Loucy (cell line): ENCODE measurements around the gene IWS1.

ENCODE experiments used
- EZH2phosphoT487 ChIP-seq: fragments of 200-600 bp; IDR thresholded peaks from 2 replicates; pipeline ENCODE4 v1.6.1; 2018; ENCODE audit warnings: antibody characterized with exemption, mild to moderate bottlenecking, moderate library complexity, borderline replicate concordance
- TF ChIP-seq, protein P1 (sequence below): fragments of 200-600 bp; sonication (generic); conservative IDR thresholded peaks from 2 replicates; pipeline ENCODE4 v1.5.1; 2014; ENCODE audit warnings: mild to moderate bottlenecking, antibody characterized with exemption, low read length

DNA sequence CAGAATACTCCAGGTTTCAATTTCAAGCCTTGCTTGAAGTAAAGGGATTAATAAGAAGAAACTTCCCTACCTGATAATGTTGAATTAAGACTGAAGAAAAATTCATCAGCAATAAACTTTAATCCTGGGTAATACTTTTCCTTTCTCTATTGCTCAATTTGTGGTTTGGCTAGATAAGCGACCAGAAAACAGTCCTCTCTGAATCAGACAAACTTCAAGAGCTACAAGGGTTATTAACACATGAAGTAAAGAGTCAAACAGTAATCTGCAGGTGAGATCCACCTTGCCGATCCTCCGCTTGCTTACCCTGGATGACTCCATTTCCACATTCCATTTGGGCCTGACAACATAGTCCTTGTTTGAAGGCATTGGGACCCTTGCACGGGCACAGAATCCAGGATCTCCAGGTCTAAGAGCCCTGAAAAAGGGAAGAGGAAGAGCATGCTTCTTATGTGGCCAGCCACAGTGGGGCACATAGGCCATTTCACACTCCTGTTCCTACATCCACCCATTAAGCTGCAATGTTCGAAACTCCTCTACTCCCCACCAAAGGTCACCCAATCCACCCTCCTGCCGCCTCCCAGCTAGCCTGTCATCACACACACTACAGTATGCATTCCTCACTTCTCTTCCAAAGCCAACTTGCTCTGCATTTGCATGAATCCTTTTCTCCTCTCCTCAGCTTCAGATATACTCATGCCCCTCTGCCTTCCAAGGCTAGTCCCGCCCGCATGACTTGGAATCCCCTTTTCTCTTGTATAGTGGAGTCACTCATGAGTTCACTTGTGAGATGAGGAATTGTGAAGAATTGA lies 39.8 kb downstream of the IWS1 start:
- TF ChIP-seq, protein P1, sequence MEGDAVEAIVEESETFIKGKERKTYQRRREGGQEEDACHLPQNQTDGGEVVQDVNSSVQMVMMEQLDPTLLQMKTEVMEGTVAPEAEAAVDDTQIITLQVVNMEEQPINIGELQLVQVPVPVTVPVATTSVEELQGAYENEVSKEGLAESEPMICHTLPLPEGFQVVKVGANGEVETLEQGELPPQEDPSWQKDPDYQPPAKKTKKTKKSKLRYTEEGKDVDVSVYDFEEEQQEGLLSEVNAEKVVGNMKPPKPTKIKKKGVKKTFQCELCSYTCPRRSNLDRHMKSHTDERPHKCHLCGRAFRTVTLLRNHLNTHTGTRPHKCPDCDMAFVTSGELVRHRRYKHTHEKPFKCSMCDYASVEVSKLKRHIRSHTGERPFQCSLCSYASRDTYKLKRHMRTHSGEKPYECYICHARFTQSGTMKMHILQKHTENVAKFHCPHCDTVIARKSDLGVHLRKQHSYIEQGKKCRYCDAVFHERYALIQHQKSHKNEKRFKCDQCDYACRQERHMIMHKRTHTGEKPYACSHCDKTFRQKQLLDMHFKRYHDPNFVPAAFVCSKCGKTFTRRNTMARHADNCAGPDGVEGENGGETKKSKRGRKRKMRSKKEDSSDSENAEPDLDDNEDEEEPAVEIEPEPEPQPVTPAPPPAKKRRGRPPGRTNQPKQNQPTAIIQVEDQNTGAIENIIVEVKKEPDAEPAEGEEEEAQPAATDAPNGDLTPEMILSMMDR = no peak
- TF ChIP-seq EZH2phosphoT487 = no peak
